Stimulated activated memory B cell treated with anti-CD40 and anti-IgM and Interleukin-4, amounts not matched to agents 10 μg/mL and 1 μg/mL and 100 μg/mL, for 72 hours (primary cell): ENCODE measurements around the gene PPP3CA.
"Not testable (repeated sequence)": the region's sequence is repeated elsewhere in the genome, so short reads cannot be mapped to it uniquely, and the experiment has no call there.

Experiments used
- ATAC-seq: fragments of 150-1000 bp; cut with Tn5 transposase; 2 replicates; pipeline ENCODE4 v1.10.0; 2021
- H3K27ac Mint-ChIP-seq: one replicate; pipeline ENCODE4 v1.8.0; 2022; ENCODE audit warnings: mild to moderate bottlenecking, mixed read lengths
- H3K27me3 Mint-ChIP-seq: one replicate; pipeline ENCODE4 v1.8.0; 2022; ENCODE audit warnings: mixed read lengths
- H3K36me3 Mint-ChIP-seq: one replicate; pipeline ENCODE4 v1.8.0; 2022; ENCODE audit warnings: mixed read lengths
- H3K4me1 Mint-ChIP-seq: one replicate; pipeline ENCODE4 v1.8.0; 2022; ENCODE audit warnings: mixed read lengths
- H3K4me3 Mint-ChIP-seq: one replicate; pipeline ENCODE4 v1.8.0; 2022; ENCODE audit warnings: mild to moderate bottlenecking, moderate library complexity, mixed read lengths
- H3K9me3 Mint-ChIP-seq: one replicate; pipeline ENCODE4 v1.8.0; 2022; ENCODE audit warnings: mixed read lengths

Gene PPP3CA

DNA sequence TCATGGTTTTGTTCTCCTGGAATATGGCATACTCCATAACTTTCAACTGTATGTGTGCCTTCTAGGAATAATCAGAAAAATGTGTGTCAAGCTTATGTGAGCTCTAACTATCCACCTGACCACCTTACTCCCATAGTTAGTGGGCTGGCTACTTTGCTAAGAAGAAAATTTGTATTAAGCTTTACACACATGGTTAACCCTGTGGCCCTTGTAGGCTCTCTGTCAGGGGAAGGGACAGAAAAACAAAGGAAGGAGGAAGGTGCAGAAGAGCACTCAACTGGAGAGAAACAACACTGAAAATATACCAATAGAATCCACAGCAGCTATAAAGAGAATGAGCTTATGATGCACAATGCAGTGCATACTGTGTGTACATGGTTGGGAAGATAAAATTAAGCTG is 84.6 kb downstream of the PPP3CA start:
- Mint-ChIP-seq H3K27me3 (no peaks in the 10 kb centered on the region), H3K9me3 (no peaks in the 10 kb centered on the region), H3K4me1 (peaks cover 90% of the 10 kb centered on the region), H3K4me3 (no peak overlapping the region), H3K36me3 (no peaks in the 10 kb centered on the region), H3K27ac (no peak overlapping the region)
- ATAC-seq: no peak

- H3K27ac Mint-ChIP-seq: peak overlapping the region; percentile 64
- no peaks in the 10 kb centered on the region for H3K9me3 Mint-ChIP-seq
- H3K4me3 Mint-ChIP-seq: peak overlapping the region; percentile 43
- H3K4me1 Mint-ChIP-seq: peaks cover 91% of the 10 kb centered on the region
- no peaks in the 10 kb centered on the region for H3K27me3 Mint-ChIP-seq
- no peaks in the 10 kb centered on the region for H3K36me3 Mint-ChIP-seq
- peak; percentile 68 for ATAC-seq
Measured at GRCh38 chr4:101259876-101260275, 87.5 kb downstream of the PPP3CA start.

- Mint-ChIP-seq H3K27me3 (no peaks in the 10 kb centered on the region), H3K4me1 (peaks cover 87% of the 10 kb centered on the region), H3K36me3 (no peaks in the 10 kb centered on the region), H3K27ac (peak overlapping the region; percentile 64), H3K9me3 (no peaks in the 10 kb centered on the region), H3K4me3 (peak overlapping the region; percentile 11)
- peak; percentile 67 for ATAC-seq
Measured at GRCh38 chr4:101258883-101259282, 88.4 kb downstream of the PPP3CA start.

DNA sequence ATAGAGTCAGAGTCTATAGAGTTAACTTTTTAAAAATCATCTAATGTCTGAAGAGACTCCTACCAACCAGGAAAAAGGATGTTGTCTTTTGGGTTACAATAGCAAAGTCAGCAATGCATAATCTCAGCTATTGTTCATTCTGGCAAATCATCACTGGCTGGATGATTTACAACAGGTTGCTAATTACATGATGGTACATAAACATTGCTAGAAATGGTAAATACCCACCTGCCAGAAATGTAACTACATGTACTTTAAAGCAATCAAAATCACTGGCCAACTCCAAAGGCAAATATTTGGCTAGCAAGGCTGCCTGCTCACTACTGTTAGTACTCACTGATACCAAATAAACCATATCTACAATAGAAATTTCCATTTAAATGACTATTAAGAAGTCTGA is 91.1 kb downstream of the PPP3CA start:
- no peak overlapping the region for H3K27ac Mint-ChIP-seq
- no peaks in the 10 kb centered on the region for H3K27me3 Mint-ChIP-seq
- H3K4me3 Mint-ChIP-seq: no peak overlapping the region
- H3K9me3 Mint-ChIP-seq: no peaks in the 10 kb centered on the region
- no peak for ATAC-seq
- H3K36me3 Mint-ChIP-seq: no peaks in the 10 kb centered on the region
- H3K4me1 Mint-ChIP-seq: peaks cover 78% of the 10 kb centered on the region

- Mint-ChIP-seq H3K9me3 (no peaks in the 10 kb centered on the region), H3K27me3 (no peaks in the 10 kb centered on the region), H3K4me3 (no peak overlapping the region), H3K27ac (no peak overlapping the region), H3K36me3 (no peaks in the 10 kb centered on the region), H3K4me1 (peaks cover 64% of the 10 kb centered on the region)
- ATAC-seq: no peak
Measured at GRCh38 chr4:101254776-101255175, 92.5 kb downstream of the PPP3CA start.

- Mint-ChIP-seq H3K4me3 (no peak overlapping the region), H3K9me3 (no peaks in the 10 kb centered on the region), H3K27ac (peak overlapping the region; percentile 54), H3K27me3 (no peaks in the 10 kb centered on the region), H3K4me1 (peaks cover 48% of the 10 kb centered on the region), H3K36me3 (no peaks in the 10 kb centered on the region)
- ATAC-seq: no peak
Measured at GRCh38 chr4:101253121-101253520, 94.2 kb downstream of the PPP3CA start.

GRCh38 chr4:101252721-101253120 is 94.6 kb downstream of the PPP3CA start:
- no peaks in the 10 kb centered on the region for H3K36me3 Mint-ChIP-seq
- no peaks in the 10 kb centered on the region for H3K9me3 Mint-ChIP-seq
- H3K4me1 Mint-ChIP-seq: peaks cover 44% of the 10 kb centered on the region
- no peaks in the 10 kb centered on the region for H3K27me3 Mint-ChIP-seq
- ATAC-seq: no peak
- peak overlapping the region; percentile 54 for H3K27ac Mint-ChIP-seq
- H3K4me3 Mint-ChIP-seq: no peak overlapping the region

DNA sequence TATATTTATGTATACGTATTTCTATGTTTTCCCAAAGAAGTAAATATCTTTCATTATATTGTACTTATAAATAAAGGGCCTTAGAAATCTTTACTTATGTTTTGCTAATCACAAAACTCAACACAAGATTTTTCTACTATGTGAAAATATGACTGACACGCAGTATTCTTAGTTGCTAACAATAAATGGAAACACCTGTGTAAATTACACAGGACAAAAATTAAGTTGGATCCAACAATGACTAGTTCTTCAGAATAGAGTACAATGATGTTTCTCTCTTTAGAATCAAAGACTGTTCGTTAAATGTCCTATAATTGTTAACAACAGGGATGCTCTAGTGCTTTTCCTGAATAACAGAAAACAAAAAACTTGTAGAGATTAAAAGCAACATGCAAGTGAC is 96.1 kb downstream of the PPP3CA start:
- no peak for ATAC-seq
- Mint-ChIP-seq H3K4me1 (peaks cover 43% of the 10 kb centered on the region), H3K4me3 (no peak overlapping the region), H3K27me3 (no peaks in the 10 kb centered on the region), H3K27ac (no peak overlapping the region), H3K36me3 (peaks cover 6% of the 10 kb centered on the region), H3K9me3 (no peaks in the 10 kb centered on the region)

- Mint-ChIP-seq H3K27me3 (no peaks in the 10 kb centered on the region), H3K36me3 (peaks cover 6% of the 10 kb centered on the region), H3K4me1 (peaks cover 67% of the 10 kb centered on the region), H3K4me3 (no peak overlapping the region), H3K27ac (no peak overlapping the region), H3K9me3 (peaks cover 3% of the 10 kb centered on the region)
- ATAC-seq: no peak
Measured at GRCh38 chr4:101244349-101244748, 103.0 kb downstream of the PPP3CA start.

GRCh38 chr4:101242441-101242840 is 104.9 kb downstream of the PPP3CA start:
- Mint-ChIP-seq H3K9me3 (peaks cover 3% of the 10 kb centered on the region), H3K36me3 (peaks cover 6% of the 10 kb centered on the region), H3K27ac (no peak overlapping the region), H3K4me3 (no peak overlapping the region), H3K4me1 (peaks cover 82% of the 10 kb centered on the region), H3K27me3 (no peaks in the 10 kb centered on the region)
- ATAC-seq: no peak

- H3K36me3 Mint-ChIP-seq: no peaks in the 10 kb centered on the region
- no peaks in the 10 kb centered on the region for H3K27me3 Mint-ChIP-seq
- peaks cover 3% of the 10 kb centered on the region for H3K9me3 Mint-ChIP-seq
- H3K27ac Mint-ChIP-seq: no peak overlapping the region
- H3K4me1 Mint-ChIP-seq: peaks cover 78% of the 10 kb centered on the region
- no peak overlapping the region for H3K4me3 Mint-ChIP-seq
- no peak for ATAC-seq
Measured at GRCh38 chr4:101240099-101240498, 107.2 kb downstream of the PPP3CA start.

DNA sequence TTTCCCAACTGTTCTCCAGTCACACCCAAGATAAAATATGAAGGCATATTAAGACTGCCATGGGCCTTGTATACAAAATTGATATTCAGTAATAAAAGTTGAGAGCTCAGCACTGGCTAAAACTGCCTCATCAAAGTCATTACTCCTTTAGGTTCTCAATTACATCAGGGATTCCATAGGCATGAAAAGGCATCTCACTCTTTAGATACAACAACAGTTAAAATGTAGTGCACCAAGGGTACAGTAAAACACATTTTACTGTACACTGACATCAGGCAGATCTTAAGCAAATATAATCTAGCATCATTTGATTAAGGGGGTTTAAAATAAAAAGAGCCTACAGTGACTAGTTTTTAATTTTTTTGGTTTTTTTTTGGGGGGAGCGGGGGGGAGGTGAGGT is 107.7 kb downstream of the PPP3CA start:
- ATAC-seq: no peak
- no peak overlapping the region for H3K4me3 Mint-ChIP-seq
- peaks cover 73% of the 10 kb centered on the region for H3K4me1 Mint-ChIP-seq
- H3K36me3 Mint-ChIP-seq: no peaks in the 10 kb centered on the region
- no peaks in the 10 kb centered on the region for H3K27me3 Mint-ChIP-seq
- H3K9me3 Mint-ChIP-seq: peaks cover 3% of the 10 kb centered on the region
- H3K27ac Mint-ChIP-seq: no peak overlapping the region

- ATAC-seq: no peak
- H3K4me3 Mint-ChIP-seq: no peak overlapping the region
- H3K27ac Mint-ChIP-seq: peak overlapping the region; percentile 3
- H3K9me3 Mint-ChIP-seq: peaks cover 3% of the 10 kb centered on the region
- H3K4me1 Mint-ChIP-seq: peaks cover 73% of the 10 kb centered on the region
- peaks cover 4% of the 10 kb centered on the region for H3K36me3 Mint-ChIP-seq
- H3K27me3 Mint-ChIP-seq: no peaks in the 10 kb centered on the region
Measured at GRCh38 chr4:101238706-101239105, 108.6 kb downstream of the PPP3CA start.

DNA sequence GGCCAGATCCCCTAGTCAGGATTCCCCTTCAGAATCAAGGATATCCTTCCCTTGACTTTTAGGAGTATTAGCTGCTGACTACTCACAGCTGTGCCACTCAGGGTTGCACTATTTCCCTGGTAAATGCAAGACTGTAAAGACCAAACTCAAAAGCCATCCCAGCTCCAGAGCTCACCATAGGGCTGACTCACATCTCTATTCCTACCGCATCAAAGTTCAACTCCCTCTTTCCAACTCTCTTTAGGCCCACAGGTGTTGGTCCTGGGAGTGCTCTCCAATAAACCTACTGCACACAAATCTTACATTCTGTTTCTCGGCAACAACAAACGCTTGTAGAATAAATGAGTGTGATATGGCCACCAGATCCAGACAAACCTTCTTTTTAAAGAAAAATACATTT is 109.6 kb downstream of the PPP3CA start:
- H3K27me3 Mint-ChIP-seq: no peaks in the 10 kb centered on the region
- no peak overlapping the region for H3K4me3 Mint-ChIP-seq
- peaks cover 68% of the 10 kb centered on the region for H3K4me1 Mint-ChIP-seq
- no peak for ATAC-seq
- H3K27ac Mint-ChIP-seq: no peak overlapping the region
- H3K36me3 Mint-ChIP-seq: peaks cover 4% of the 10 kb centered on the region
- no peaks in the 10 kb centered on the region for H3K9me3 Mint-ChIP-seq

GRCh38 chr4:101236097-101236496 is 111.2 kb downstream of the PPP3CA start:
- Mint-ChIP-seq H3K9me3 (no peaks in the 10 kb centered on the region), H3K27ac (peak overlapping the region; percentile 40), H3K36me3 (peaks cover 5% of the 10 kb centered on the region), H3K4me1 (peaks cover 66% of the 10 kb centered on the region), H3K27me3 (no peaks in the 10 kb centered on the region), H3K4me3 (no peak overlapping the region)
- no peak for ATAC-seq

- Mint-ChIP-seq H3K4me1 (peaks cover 62% of the 10 kb centered on the region), H3K36me3 (peaks cover 16% of the 10 kb centered on the region)
- H3K27me3 Mint-ChIP-seq, H3K9me3 Mint-ChIP-seq, H3K27ac Mint-ChIP-seq, ATAC-seq, H3K4me3 Mint-ChIP-seq: not testable (repeated sequence)
Measured at GRCh38 chr4:101234141-101234540, 113.2 kb downstream of the PPP3CA start.
